K562 (cell line): ENCODE results near the gene ANGPTL7. TPM values are rescaled to one million over a fixed set of nuclear protein-coding genes. Genes with fewer than 3 reads are reported as not detected.

Experiments
- ATAC-seq: fragments of 200-7000 bp; cut with Tn5 transposase; 3 replicates; pipeline ENCODE4 v1.9.1; 2020; ENCODE audit warnings: moderate library complexity
- BruUV-seq: library from RNA; stranded (reverse); fragments of 400-500 nt; replicated peaks from 2 replicates; lab custom pipeline; 2021; lab: Mats Ljungman, UMichigan
- CTCF ChIA-PET: fragments of 300-600 bp; formaldehyde crosslinking; extraction: SDS; loops from one replicate; lab custom pipeline; 2021; ENCODE audit warnings: low intra/inter-chr PET ratio; lab: Yijun Ruan, JAX
- POLR2A ChIA-PET: fragments of 300-600, 350-650 bp; sonication (Branson Sonifier 250); formaldehyde crosslinking; extraction: SDS; loops from one replicate; lab custom pipeline; 2021; ENCODE audit warnings: antibody characterized with exemption, inconsistent platforms; lab: Yijun Ruan, JAX
- DNase-seq, 4 experiments: peaks; one replicate each; pipeline versions ENCODE4 v3.0.0 to v3.0.0-alpha.2; 2011 to 2018; ENCODE audit warnings: low spot score in 3 of 4, mixed read lengths in 3 of 4; ENCODE audit errors: extremely low read depth in 1 of 4
- FAIRE-seq: peaks from 2 replicates; lab custom pipeline; 2011; peaks lifted over from hg19 to GRCh38; lab: Jason Lieb, UNC
- H2AFZ ChIP-seq: 2 replicates; pipeline ENCODE4 v1.6.0; 2011; ENCODE audit warnings: low read depth, low read length, control low read depth, inconsistent platforms
- H3K27ac ChIP-seq: fragments of 200-600 bp; 3 replicates; pipeline ENCODE4 v1.8.0; 2011; ENCODE audit warnings: low read depth, mild to moderate bottlenecking, control low read depth, inconsistent platforms, low read length, moderate library complexity, mixed read lengths; ENCODE audit errors: extremely low read depth
- H3K27me3 ChIP-seq, 2 experiments: fragments of 300-600 bp in 1 of 2; 2 replicates in 1 of 2; 3 replicates in 1 of 2; pipeline versions ENCODE4 v1.6.0 to v1.8.0; 2011; ENCODE audit warnings: inconsistent platforms in 2 of 2, low read length in 2 of 2, mild to moderate bottlenecking in 1 of 2, mixed read lengths in 1 of 2, moderate library complexity in 1 of 2; ENCODE audit not compliant: control insufficient read depth in 2 of 2, insufficient read depth in 2 of 2
- H3K36me3 ChIP-seq: fragments of 300-600 bp; 3 replicates; pipeline ENCODE4 v1.8.0; 2011; ENCODE audit warnings: mild to moderate bottlenecking, low read length, inconsistent platforms; ENCODE audit not compliant: control insufficient read depth, insufficient read depth
- H3K4me1 ChIP-seq, 2 experiments: fragments of 200-600 bp in 1 of 2; replicated peaks in 1 of 2; 2 replicates in 1 of 2; 3 replicates in 1 of 2; pipeline versions ENCODE4 v1.5.1 to v1.8.0; 2011; ENCODE audit warnings: inconsistent platforms in 2 of 2, low read length in 2 of 2, mild to moderate bottlenecking in 1 of 2, mixed read lengths in 1 of 2, moderate library complexity in 1 of 2; ENCODE audit not compliant: control insufficient read depth in 2 of 2, insufficient read depth in 2 of 2
- H3K4me2 ChIP-seq: 2 replicates; pipeline ENCODE4 v1.6.1; 2011; ENCODE audit warnings: low read length, control low read depth, inconsistent platforms, mixed read lengths; ENCODE audit not compliant: insufficient read depth
- H3K4me3 ChIP-seq: fragments of 200-600 bp; sonication (generic), shearing (Covaris generic); 2 replicates; pipeline ENCODE4 v1.5.1; 2016; ENCODE audit warnings: control low read depth, inconsistent platforms
- H3K79me2 ChIP-seq: fragments of 200-600 bp; 3 replicates; pipeline ENCODE4 v1.8.0; 2011; ENCODE audit warnings: low read length, inconsistent platforms; ENCODE audit not compliant: control insufficient read depth, insufficient read depth
- H3K9ac ChIP-seq, 2 experiments: 2 replicates each; pipeline versions ENCODE4 v1.6.0 to v1.6.1; 2011; ENCODE audit warnings: low read depth in 2 of 2, low read length in 2 of 2, control low read depth in 1 of 2, inconsistent platforms in 1 of 2, mild to moderate bottlenecking in 1 of 2, mixed read lengths in 1 of 2; ENCODE audit not compliant: insufficient read depth in 1 of 2
- H3K9me1 ChIP-seq: one replicate; pipeline ENCODE4 v1.6.0; 2011; ENCODE audit warnings: inconsistent platforms, mild to moderate bottlenecking, low read length, moderate library complexity; ENCODE audit not compliant: control insufficient read depth, insufficient read depth
- H3K9me3 ChIP-seq: replicated peaks from 2 replicates; pipeline ENCODE4 v1.5.1; 2011; ENCODE audit warnings: low read depth, low read length, inconsistent platforms; ENCODE audit not compliant: control insufficient read depth, insufficient read depth
- H4K20me1 ChIP-seq: replicated peaks from 2 replicates; pipeline ENCODE4 v1.6.1; 2011; ENCODE audit warnings: low read length, inconsistent platforms, mixed read lengths; ENCODE audit not compliant: control insufficient read depth, insufficient read depth
- ASH1L ChIP-seq: fragments of 450-650 bp; IDR thresholded peaks from 2 replicates; pipeline ENCODE4 v1.6.1; 2018; ENCODE audit warnings: borderline replicate concordance, mild to moderate bottlenecking, low read depth; ENCODE audit not compliant: partially characterized antibody
- BMI1 ChIP-seq: fragments of 150-350 bp; IDR thresholded peaks from 2 replicates; pipeline ENCODE4 v1.6.1; 2014; ENCODE audit warnings: low read length
- CHD2 ChIP-seq: IDR thresholded peaks from 2 replicates; pipeline ENCODE4 v1.6.1; 2011; ENCODE audit warnings: low read depth, low read length
- FOS ChIP-seq: IDR thresholded peaks from 3 replicates; pipeline ENCODE4 v1.6.1; 2011; ENCODE audit not compliant: insufficient read length; ENCODE audit errors: extremely low read depth
- MEF2D ChIP-seq: conservative IDR thresholded peaks from 2 replicates; pipeline ENCODE4 v1.6.1; 2016; ENCODE audit warnings: low read depth, missing genetic modification characterization, missing compliant biosample characterization
- MEIS2 ChIP-seq: fragments of 450-650 bp; IDR thresholded peaks from 2 replicates; pipeline ENCODE4 v1.6.1; 2014; ENCODE audit warnings: mild to moderate bottlenecking; ENCODE audit not compliant: partially characterized antibody
- NFYB ChIP-seq: IDR thresholded peaks from 2 replicates; pipeline ENCODE4 v1.6.1; 2011; ENCODE audit warnings: mild to moderate bottlenecking, moderate library complexity; ENCODE audit not compliant: insufficient read length; ENCODE audit errors: extremely low read depth
- NR1H2 ChIP-seq: sonication (generic); formaldehyde crosslinking; IDR thresholded peaks from 2 replicates; pipeline ENCODE4 v1.4.0; 2020; ENCODE audit warnings: mild to moderate bottlenecking, missing genetic modification reagents
- PHB ChIP-seq: fragments of 250-450 bp; sonication (Bioruptor Pico); IDR thresholded peaks from 2 replicates; pipeline ENCODE4 v1.5.0; 2021
- RFX7 ChIP-seq: fragments of 250-450 bp; sonication (Bioruptor Pico); IDR thresholded peaks from 2 replicates; pipeline ENCODE4 v1.5.1; 2021; ENCODE audit warnings: mild to moderate bottlenecking
- ZKSCAN3 ChIP-seq: fragments of 250-450 bp; sonication (Bioruptor Pico); IDR thresholded peaks from 2 replicates; pipeline ENCODE4 v1.4.0; 2020
- ZNF644 ChIP-seq: fragments of 200-800 bp; sonication (Bioruptor generic); IDR thresholded peaks from 2 replicates; pipeline ENCODE4 v1.6.1; 2016; ENCODE audit warnings: low read depth, missing genetic modification characterization, missing compliant biosample characterization
- WGBS: fragments of 100-300 bp; shearing (Covaris generic); methylation state at CpG from one replicate; pipeline ENCODE4 v1.1.6; 2016; ENCODE audit warnings: low coverage, mixed read lengths; ENCODE audit not compliant: insufficient coverage; ENCODE audit errors: missing lambda C conversion rate; 5-methylcytosine and 5-hydroxymethylcytosine counted together
- in situ Hi-C: fragments of 300-500 bp; cut with MboI; formaldehyde crosslinking; loops from 4 replicates; pipeline ENCODE4 v1.15.0; 2018; ENCODE audit warnings: inconsistent platforms, mixed read lengths
- intact Hi-C: fragments of 100-400 bp; cut with micrococcal nuclease; formaldehyde crosslinking; loops from 2 replicates; pipeline ENCODE4 v1.14.2; 2022
- polyA plus RNA-seq, 8 experiments: library from polyadenylated mRNA; depleted of rRNA in 4 of 8; stranded (reverse) in 5 of 8; unstranded in 3 of 8; fragments of >200 nt; fragmentation: Nextera tagmentation in 2 of 8; fragmentation: Illumina TruSeq in 1 of 8; extraction: Ambion mirVana in 2 of 8; extraction: Trizol in 1 of 8; gene quantifications; 2 replicates each; pipeline versions ENCODE4 v1.2.1 to v1.2.3, GENCODE V29; 2011 to 2014; ENCODE audit warnings: inconsistent platforms in 1 of 8, missing spikeins in 1 of 8
- total RNA-seq, 7 experiments: library from RNA; depleted of rRNA in 6 of 7; stranded (reverse); fragments of >200 nt in 6 of 7; fragmentation: Illumina TruSeq in 2 of 7; extraction: Trizol in 2 of 7; gene quantifications; 2 replicates each; pipeline versions ENCODE4 v1.2.1 to v1.2.3, GENCODE V29; 2011 to 2021; ENCODE audit warnings: low replicate concordance in 1 of 7
- TF ChIP-seq, protein P1 (sequence below), 2 experiments: fragments of 450-650 bp; conservative IDR thresholded peaks; 2 replicates each; pipeline ENCODE4 v1.6.1; 2017; ENCODE audit warnings: mild to moderate bottlenecking in 2 of 2, moderate library complexity in 2 of 2
- TF ChIP-seq, protein P2 (sequence below): sonication (generic); formaldehyde crosslinking; IDR thresholded peaks from 2 replicates; pipeline ENCODE4 v1.8.1; 2023; ENCODE audit warnings: mild to moderate bottlenecking, missing genetic modification reagents
- TF ChIP-seq, protein P3 (sequence below): sonication (generic); formaldehyde crosslinking; IDR thresholded peaks from 2 replicates; pipeline ENCODE4 v1.8.0; 2022; ENCODE audit warnings: missing genetic modification reagents, mild to moderate bottlenecking, moderate library complexity, borderline replicate concordance
- TF ChIP-seq, protein P4 (sequence below), 2 experiments: fragments of 250-450 bp in 1 of 2; fragments of 450-650 bp in 1 of 2; sonication (Bioruptor Pico) in 1 of 2; IDR thresholded peaks; 2 replicates each; pipeline versions ENCODE4 v1.6.1 to v1.8.0; 2016 to 2021; ENCODE audit warnings: mild to moderate bottlenecking in 2 of 2, moderate library complexity in 2 of 2, missing compliant biosample characterization in 1 of 2, missing genetic modification characterization in 1 of 2

ANGPTL7 gene
- total and polyA plus RNA-seq, 9 of the 15 experiments (the other 6 are each of a cell fraction or from before 2014, with no cell fraction given): not detected

DNA sequence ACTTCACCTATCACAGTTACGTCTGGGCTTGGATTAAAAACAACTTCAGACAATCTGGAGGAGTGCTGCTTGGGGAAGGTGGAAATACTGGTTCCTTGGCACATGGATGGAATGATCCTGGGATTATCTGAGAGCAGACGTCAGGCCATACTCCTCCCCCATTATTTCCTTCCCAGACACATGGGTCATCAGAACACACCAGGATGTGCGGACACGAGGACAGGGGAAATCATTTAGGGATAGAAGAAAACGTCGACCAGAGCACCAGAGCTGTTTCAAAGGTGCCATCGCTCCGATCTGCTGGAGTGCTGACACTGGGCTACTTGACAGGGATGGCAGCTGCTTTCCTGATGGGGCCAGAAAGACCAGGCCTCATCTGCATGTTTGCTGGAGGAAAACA, 31.8 kb upstream of the ANGPTL7 start (continued):
- TF ChIP-seq, protein P1, sequence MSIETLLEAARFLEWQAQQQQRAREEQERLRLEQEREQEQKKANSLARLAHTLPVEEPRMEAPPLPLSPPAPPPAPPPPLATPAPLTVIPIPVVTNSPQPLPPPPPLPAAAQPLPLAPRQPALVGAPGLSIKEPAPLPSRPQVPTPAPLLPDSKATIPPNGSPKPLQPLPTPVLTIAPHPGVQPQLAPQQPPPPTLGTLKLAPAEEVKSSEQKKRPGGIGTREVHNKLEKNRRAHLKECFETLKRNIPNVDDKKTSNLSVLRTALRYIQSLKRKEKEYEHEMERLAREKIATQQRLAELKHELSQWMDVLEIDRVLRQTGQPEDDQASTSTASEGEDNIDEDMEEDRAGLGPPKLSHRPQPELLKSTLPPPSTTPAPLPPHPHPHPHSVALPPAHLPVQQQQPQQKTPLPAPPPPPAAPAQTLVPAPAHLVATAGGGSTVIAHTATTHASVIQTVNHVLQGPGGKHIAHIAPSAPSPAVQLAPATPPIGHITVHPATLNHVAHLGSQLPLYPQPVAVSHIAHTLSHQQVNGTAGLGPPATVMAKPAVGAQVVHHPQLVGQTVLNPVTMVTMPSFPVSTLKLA (conservative IDR thresholded peaks at IDR 0.05): no peak
- TF ChIP-seq, protein P2, sequence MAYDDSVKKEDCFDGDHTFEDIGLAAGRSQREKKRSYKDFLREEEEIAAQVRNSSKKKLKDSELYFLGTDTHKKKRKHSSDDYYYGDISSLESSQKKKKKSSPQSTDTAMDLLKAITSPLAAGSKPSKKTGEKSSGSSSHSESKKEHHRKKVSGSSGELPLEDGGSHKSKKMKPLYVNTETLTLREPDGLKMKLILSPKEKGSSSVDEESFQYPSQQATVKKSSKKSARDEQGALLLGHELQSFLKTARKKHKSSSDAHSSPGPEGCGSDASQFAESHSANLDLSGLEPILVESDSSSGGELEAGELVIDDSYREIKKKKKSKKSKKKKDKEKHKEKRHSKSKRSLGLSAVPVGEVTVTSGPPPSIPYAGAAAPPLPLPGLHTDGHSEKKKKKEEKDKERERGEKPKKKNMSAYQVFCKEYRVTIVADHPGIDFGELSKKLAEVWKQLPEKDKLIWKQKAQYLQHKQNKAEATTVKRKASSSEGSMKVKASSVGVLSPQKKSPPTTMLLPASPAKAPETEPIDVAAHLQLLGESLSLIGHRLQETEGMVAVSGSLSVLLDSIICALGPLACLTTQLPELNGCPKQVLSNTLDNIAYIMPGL (CRISPR knock-in tag): no peak

DNA sequence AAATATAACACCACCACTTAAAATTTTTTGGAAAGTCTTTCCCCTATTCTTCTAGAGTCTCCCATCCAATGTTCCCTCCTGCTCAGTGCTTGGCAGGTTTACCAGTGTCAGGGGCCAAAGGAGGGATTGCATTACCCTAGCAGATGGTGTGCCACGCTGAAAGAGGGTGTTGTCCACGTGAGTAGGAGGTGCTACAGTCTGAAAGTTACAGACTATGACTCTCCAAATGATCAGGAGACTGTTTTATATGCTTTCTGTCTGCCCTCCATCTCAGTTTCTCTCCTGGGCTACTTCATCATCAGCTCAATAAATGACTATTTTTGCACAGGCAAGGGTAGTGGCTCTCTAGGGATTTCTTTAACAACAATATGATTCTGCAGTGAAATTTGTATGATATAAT, 31.3 kb upstream of the ANGPTL7 start:
- Histone ChIP-seq H3K9ac (no peak overlapping the region), H3K27ac (no peak overlapping the region), H3K79me2 (no peaks in the 10 kb centered on the region), H3K4me1 (no peaks in the 10 kb centered on the region), H3K4me2 (no peak overlapping the region), H2AFZ (no peak overlapping the region), H3K9me1 (peaks cover 3% of the 10 kb centered on the region), H3K4me3 (no peak overlapping the region), H4K20me1 (no peaks in the 10 kb centered on the region), H3K27me3 (no peaks in the 10 kb centered on the region), H3K9me3 (no peaks in the 10 kb centered on the region), H3K36me3 (peaks cover 68% of the 10 kb centered on the region)
- 56% methylated on average over 2 of the region's 2 CpGs for WGBS
- DNase-seq (no peak), ATAC-seq (no peak), FAIRE-seq (no peak)
- ChIA-PET CTCF (no interaction called here), POLR2A (interaction anchor here (0.6 to 2.0 kb wide), 3 partner anchors 11 to 40 kb away, joined by 3 to 7 read pairs (median 3); no protein-coding TSS in a partner anchor)
- BruUV-seq: no TSS peak
- intact Hi-C loops: no loop called here
- in situ Hi-C loops: no loop called here
- TF ChIP-seq CHD2: no peak
- TF ChIP-seq RFX7 (CRISPR knock-in tag): no peak
- no peak for TF ChIP-seq MEF2D (tag)
- TF ChIP-seq, protein P3, sequence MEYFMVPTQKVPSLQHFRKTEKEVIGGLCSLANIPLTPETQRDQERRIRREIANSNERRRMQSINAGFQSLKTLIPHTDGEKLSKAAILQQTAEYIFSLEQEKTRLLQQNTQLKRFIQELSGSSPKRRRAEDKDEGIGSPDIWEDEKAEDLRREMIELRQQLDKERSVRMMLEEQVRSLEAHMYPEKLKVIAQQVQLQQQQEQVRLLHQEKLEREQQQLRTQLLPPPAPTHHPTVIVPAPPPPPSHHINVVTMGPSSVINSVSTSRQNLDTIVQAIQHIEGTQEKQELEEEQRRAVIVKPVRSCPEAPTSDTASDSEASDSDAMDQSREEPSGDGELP: no peak
- no peak for TF ChIP-seq ZKSCAN3
- TF ChIP-seq ZNF644 (tag): no peak
- TF ChIP-seq PHB (CRISPR knock-in tag): no peak
- no peak for TF ChIP-seq NR1H2 (CRISPR knock-in tag)
- TF ChIP-seq, protein P4, sequence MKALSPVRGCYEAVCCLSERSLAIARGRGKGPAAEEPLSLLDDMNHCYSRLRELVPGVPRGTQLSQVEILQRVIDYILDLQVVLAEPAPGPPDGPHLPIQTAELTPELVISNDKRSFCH (CRISPR knock-in tag; IDR thresholded peaks at IDR 0.05): no peak
- TF ChIP-seq, protein P4 (tag; IDR thresholded peaks at IDR 0.05): no peak
- no peak for TF ChIP-seq ASH1L
- no peak for TF ChIP-seq BMI1
- TF ChIP-seq MEIS2: no peak
- no peak for TF ChIP-seq FOS
- TF ChIP-seq NFYB: no peak
